Lower lobe of right lung (tissue), 2 donors: ENCODE measurements around the gene CDC42EP5. TPM values are rescaled to one million over a fixed set of nuclear protein-coding genes. Genes with fewer than 3 reads are reported as not detected.

ENCODE experiments used
- ATAC-seq, 2 donors: fragments of 200-7000 bp; cut with Tn5 transposase; one replicate each; pipeline ENCODE4 v1.9.1; 2020 to 2022; ENCODE audit warnings: mild to moderate bottlenecking in 2 of 2, moderate library complexity in 2 of 2
- DNase-seq: peaks from one replicate; pipeline ENCODE4 v3.0.0-alpha.2; 2020
- H3K27ac ChIP-seq: fragments of 200-600 bp; one replicate; pipeline ENCODE4 v1.8.0; 2022
- H3K27me3 ChIP-seq: fragments of 200-600 bp; one replicate; pipeline ENCODE4 v1.8.0; 2022; ENCODE audit warnings: low read depth
- H3K36me3 ChIP-seq: fragments of 200-600 bp; one replicate; pipeline ENCODE4 v1.8.0; 2022; ENCODE audit warnings: mild to moderate bottlenecking
- H3K4me1 ChIP-seq: fragments of 200-600 bp; one replicate; pipeline ENCODE4 v1.8.0; 2022
- H3K4me3 ChIP-seq: fragments of 200-600 bp; one replicate; pipeline ENCODE4 v1.8.0; 2022; ENCODE audit warnings: mild to moderate bottlenecking
- H3K9me3 ChIP-seq: fragments of 200-600 bp; one replicate; pipeline ENCODE4 v1.8.0; 2022
- CTCF ChIP-seq: fragments of 200-600 bp; IDR thresholded peaks from one replicate; pipeline ENCODE4 v1.8.0; 2022; ENCODE audit warnings: antibody characterized with exemption, mild to moderate bottlenecking
- intact Hi-C: fragments of 100-400 bp; cut with DNase I; formaldehyde crosslinking; loops from one replicate; pipeline ENCODE4 v1.11.0; 2022
- total RNA-seq: library from RNA; stranded (reverse); fragmentation: NEBNext Ultra II Directional; extraction: Animal tissue kit (Norgen Biotek cat#: 25700); gene quantifications from one replicate; pipeline ENCODE4 v1.2.1, GENCODE V29; 2021
- donor health status: DM: no; HTN: yes; CAD: no; lungs with severe emphysema.

Gene CDC42EP5
- total RNA-seq, 1 donor from 2014 or later = 25.5 TPM

GRCh38 chr19:54459282-54460229 is 13.5 kb downstream of the CDC42EP5 start:
- no peak for ATAC-seq
- intact Hi-C loops = no loop called here
- no peaks in the 10 kb centered on the region for H3K9me3 ChIP-seq
- no peak for DNase-seq
- H3K4me1 ChIP-seq = peaks cover 49% of the 10 kb centered on the region
- no peaks in the 10 kb centered on the region for H3K27me3 ChIP-seq
- no peak overlapping the region for H3K4me3 ChIP-seq
- no peak overlapping the region for H3K27ac ChIP-seq
- no peak for TF ChIP-seq CTCF
- H3K36me3 ChIP-seq = peaks cover 78% of the 10 kb centered on the region

- TF ChIP-seq CTCF = no peak
- Histone ChIP-seq H3K9me3 (no peaks in the 10 kb centered on the region), H3K4me3 (no peak overlapping the region), H3K4me1 (peaks cover 43% of the 10 kb centered on the region), H3K27ac (no peak overlapping the region), H3K36me3 (peaks cover 85% of the 10 kb centered on the region), H3K27me3 (no peaks in the 10 kb centered on the region)
- no peak for ATAC-seq
- no peak for DNase-seq
- intact Hi-C loops = no loop called here
These were observed 14.3 kb downstream of the CDC42EP5 start for GRCh38 chr19:54458648-54459281.

- DNase-seq (no peak), ATAC-seq (no peak)
- H3K9me3 ChIP-seq = no peaks in the 10 kb centered on the region
- intact Hi-C loops = no loop called here
- H3K4me3 ChIP-seq = no peak overlapping the region
- peaks cover 43% of the 10 kb centered on the region for H3K4me1 ChIP-seq
- H3K27ac ChIP-seq = no peak overlapping the region
- TF ChIP-seq CTCF = no peak
- peaks cover 93% of the 10 kb centered on the region for H3K36me3 ChIP-seq
- H3K27me3 ChIP-seq = no peaks in the 10 kb centered on the region
These were observed 15.1 kb downstream of the CDC42EP5 start for GRCh38 chr19:54457773-54458647.

GRCh38 chr19:54456423-54457373 is 16.4 kb downstream of the CDC42EP5 start:
- peaks cover 100% of the 10 kb centered on the region for H3K36me3 ChIP-seq
- H3K27ac ChIP-seq = no peak overlapping the region
- H3K4me3 ChIP-seq = no peak overlapping the region
- no peak for ATAC-seq
- intact Hi-C loops = no loop called here
- TF ChIP-seq CTCF = no peak
- no peaks in the 10 kb centered on the region for H3K27me3 ChIP-seq
- no peak for DNase-seq
- peaks cover 38% of the 10 kb centered on the region for H3K4me1 ChIP-seq
- H3K9me3 ChIP-seq = no peaks in the 10 kb centered on the region
